Keratinocyte (primary cell): Measurements from ENCODE around the gene ARHGEF16. TPM values are rescaled to one million over a fixed set of nuclear protein-coding genes. Genes with fewer than 3 reads are reported as not detected.

Source experiments
- DNase-seq: peaks from one replicate; pipeline ENCODE4 v3.0.0-alpha.2; 2011; ENCODE audit warnings: low read depth, missing footprints, low spot score
- FAIRE-seq: peaks from 2 replicates; lab custom pipeline; 2011; peaks lifted over from hg19 to GRCh38; lab: Jason Lieb, UNC
- H2AFZ ChIP-seq: 2 replicates; pipeline ENCODE4 v1.6.0; 2012; ENCODE audit warnings: low read length, control low read depth, inconsistent platforms; ENCODE audit not compliant: control insufficient read depth
- H3K27ac ChIP-seq: 2 replicates; pipeline ENCODE4 v1.5.1; 2011; ENCODE audit warnings: low read length; ENCODE audit not compliant: control insufficient read depth, insufficient read depth
- H3K27me3 ChIP-seq: 3 replicates; pipeline ENCODE4 v1.6.0; 2011; ENCODE audit warnings: low read length; ENCODE audit not compliant: control insufficient read depth, insufficient read depth; ENCODE audit errors: extremely low read depth
- H3K36me3 ChIP-seq, 2 experiments: 2 replicates in 1 of 2; 3 replicates in 1 of 2; pipeline ENCODE4 v1.5.1; 2011; ENCODE audit warnings: low read length in 2 of 2, mild to moderate bottlenecking in 1 of 2; ENCODE audit not compliant: control insufficient read depth in 2 of 2, insufficient read depth in 2 of 2; ENCODE audit errors: extremely low read depth in 1 of 2
- H3K4me1 ChIP-seq: 3 replicates; pipeline ENCODE4 v1.5.1; 2011; ENCODE audit warnings: low read length; ENCODE audit not compliant: control insufficient read depth, insufficient read depth; ENCODE audit errors: extremely low read depth
- H3K4me2 ChIP-seq: 3 replicates; pipeline ENCODE4 v1.6.0; 2011; ENCODE audit warnings: low read depth, low read length; ENCODE audit not compliant: control insufficient read depth, insufficient read depth; ENCODE audit errors: extremely low read depth
- H3K4me3 ChIP-seq, 3 experiments: fragments of 200-600 bp in 1 of 3; sonication (generic) in 1 of 3; 2 replicates in 2 of 3; 3 replicates in 1 of 3; pipeline ENCODE4 v1.5.1; 2011 to 2016; ENCODE audit warnings: low read length in 3 of 3, mild to moderate bottlenecking in 3 of 3, control low read depth in 2 of 3, inconsistent platforms in 1 of 3, low read depth in 1 of 3, mixed read lengths in 1 of 3, mixed run types in 1 of 3, moderate library complexity in 1 of 3; ENCODE audit not compliant: control insufficient read depth in 2 of 3, insufficient read depth in 2 of 3; ENCODE audit errors: extremely low read depth in 1 of 3
- H3K79me2 ChIP-seq: 2 replicates; pipeline ENCODE4 v1.6.0; 2012; ENCODE audit warnings: low read length; ENCODE audit not compliant: control insufficient read depth, insufficient read depth
- H3K9ac ChIP-seq: 3 replicates; pipeline ENCODE4 v1.6.0; 2011; ENCODE audit warnings: low read length; ENCODE audit not compliant: control insufficient read depth, insufficient read depth; ENCODE audit errors: extremely low read depth
- H3K9me1 ChIP-seq: 3 replicates; pipeline ENCODE4 v1.6.0; 2011; ENCODE audit warnings: low read length; ENCODE audit not compliant: control insufficient read depth, insufficient read depth; ENCODE audit errors: extremely low read depth
- H3K9me3 ChIP-seq: 2 replicates; pipeline ENCODE4 v1.5.1; 2012; ENCODE audit warnings: low read depth, low read length; ENCODE audit not compliant: control insufficient read depth
- H4K20me1 ChIP-seq: 3 replicates; pipeline ENCODE4 v1.6.0; 2011; ENCODE audit warnings: low read length; ENCODE audit not compliant: control insufficient read depth, insufficient read depth; ENCODE audit errors: extremely low read depth
- CTCF ChIP-seq, 3 experiments: IDR thresholded peaks in 1 of 3; conservative IDR thresholded peaks in 1 of 3; optimal IDR thresholded peaks in 1 of 3; 2 replicates in 2 of 3; 3 replicates in 1 of 3; pipeline versions ENCODE3 to v1.5.1; 2011; ENCODE audit warnings: low read length in 3 of 3, mild to moderate bottlenecking in 3 of 3, moderate library complexity in 2 of 3, control low read depth in 1 of 3, inconsistent platforms in 1 of 3; ENCODE audit not compliant: insufficient read depth in 2 of 3; ENCODE audit errors: extremely low read depth in 1 of 3
- EZH2 ChIP-seq: IDR thresholded peaks from one replicate; pipeline ENCODE4 v1.6.1; 2012; ENCODE audit warnings: inconsistent platforms, mild to moderate bottlenecking, low read length, moderate library complexity
- dilution Hi-C: fragments of 300-500 bp; cut with MboI; formaldehyde crosslinking; loops from one replicate; pipeline ENCODE4 v1.7.0; 2020; ENCODE audit warnings: low sequenced_read_pairs; ENCODE audit not compliant: extremely low pct_ligation_motif_present
- polyA plus RNA-seq, 5 experiments: library from polyadenylated mRNA; depleted of rRNA in 3 of 5; stranded (reverse) in 3 of 5; stranded (forward) in 1 of 5; unstranded in 1 of 5; fragments of >200 nt; gene quantifications; 1 replicate in 1 of 5; 2 replicates in 3 of 5; 3 replicates in 1 of 5; pipeline versions ENCODE4 v1.2.1 to v1.2.3, GENCODE V29; 2011 to 2012; ENCODE audit warnings: missing spikeins in 2 of 5, low read depth in 1 of 5, low replicate concordance in 1 of 5

The ARHGEF16 gene
- polyA plus RNA-seq, 1 donor (not counting 4 experiments of a cell fraction or from before 2014, with no cell fraction given) = 6.2 TPM

DNA sequence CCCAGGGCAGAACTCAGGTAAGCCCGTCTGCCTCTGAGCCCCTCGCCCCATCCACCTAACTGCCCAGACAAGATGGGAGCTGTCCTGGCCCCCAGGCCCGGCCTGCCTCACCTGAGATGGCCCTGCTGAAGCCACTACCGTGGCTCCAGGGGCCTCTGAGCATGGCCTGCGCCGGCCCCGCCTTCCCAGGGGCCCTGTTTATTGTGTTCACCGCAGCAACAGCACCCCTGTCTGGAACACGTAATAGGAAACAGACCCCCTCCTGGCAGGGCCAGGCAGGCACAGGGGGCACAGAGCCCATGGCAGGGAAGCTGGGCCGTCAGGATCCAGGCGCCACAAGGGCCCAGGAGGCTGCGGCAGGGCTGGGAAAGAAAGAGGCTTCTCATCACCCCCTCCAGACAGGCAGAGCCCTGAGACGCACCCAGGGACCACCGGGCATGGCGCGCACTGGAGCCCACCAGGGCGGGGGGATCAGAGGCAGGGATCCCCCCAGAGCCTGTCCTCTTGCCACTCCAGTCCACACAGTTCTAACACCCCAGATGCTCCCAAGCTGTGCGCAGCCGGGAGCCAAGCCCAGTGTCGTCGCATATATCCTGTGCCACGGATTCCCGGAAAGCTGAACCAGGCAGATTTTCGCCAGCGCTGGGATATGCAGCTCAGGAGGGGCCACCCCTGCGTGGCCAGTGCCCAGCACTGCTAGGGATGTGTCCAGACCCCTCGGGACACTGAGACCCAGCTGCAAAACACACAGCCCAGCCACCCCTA lies 62.6 kb downstream of the ARHGEF16 start:
- DNase-seq (no peak), FAIRE-seq (no peak)
- TF ChIP-seq CTCF (optimal IDR thresholded peaks at IDR 0.05 in 1 of 3, IDR thresholded peaks at IDR 0.05 in 1 of 3, conservative IDR thresholded peaks at IDR 0.05 in 1 of 3; ENCODE audit: extremely low read depth in 1 of 3, insufficient read depth in 2 of 3, low read length in 3 of 3) (no peak), EZH2 (no peak)
- Histone ChIP-seq H3K4me3 (no peak overlapping the region), H2AFZ (no peak overlapping the region), H3K79me2 (no peaks in the 10 kb centered on the region), H3K9me1 (no peaks in the 10 kb centered on the region), H3K27ac (no peak overlapping the region), H3K4me2 (no peak overlapping the region), H3K4me1 (no peaks in the 10 kb centered on the region), H4K20me1 (no peaks in the 10 kb centered on the region), H3K36me3 (no peaks in the 10 kb centered on the region), H3K27me3 (no peaks in the 10 kb centered on the region), H3K9me3 (no peaks in the 10 kb centered on the region), H3K9ac (no peak overlapping the region)
- dilution Hi-C loops = no loop called here

- Histone ChIP-seq H3K79me2 (no peaks in the 10 kb centered on the region), H3K36me3 (no peaks in the 10 kb centered on the region), H3K4me1 (no peaks in the 10 kb centered on the region), H3K9ac (no peak overlapping the region), H3K4me2 (no peak overlapping the region), H3K27ac (no peak overlapping the region), H3K4me3 (no peak overlapping the region), H4K20me1 (no peaks in the 10 kb centered on the region), H2AFZ (no peak overlapping the region), H3K27me3 (no peaks in the 10 kb centered on the region), H3K9me1 (no peaks in the 10 kb centered on the region), H3K9me3 (no peaks in the 10 kb centered on the region)
- no peak for DNase-seq
- dilution Hi-C loops = no loop called here
- peak; percentile 65 to 88 (median 75) for TF ChIP-seq CTCF (optimal IDR thresholded peaks at IDR 0.05 in 1 of 3, IDR thresholded peaks at IDR 0.05 in 1 of 3, conservative IDR thresholded peaks at IDR 0.05 in 1 of 3; ENCODE audit: extremely low read depth in 1 of 3, insufficient read depth in 2 of 3, low read length in 3 of 3)
- no peak for TF ChIP-seq EZH2
- no peak for FAIRE-seq
These were observed 63.8 kb downstream of the ARHGEF16 start for GRCh38 chr1:3518256-3518655.
